Osteocyte (in vitro differentiated cells): ENCODE data around the gene ETV5. TPM values are rescaled to one million over a fixed set of nuclear protein-coding genes. Genes with fewer than 3 reads are reported as not detected.

Source experiments
- DNase-seq: peaks from one replicate; pipeline ENCODE4 v3.0.0; 2021; ENCODE audit warnings: mixed read lengths; ENCODE audit not compliant: unreplicated experiment; ENCODE audit errors: extremely low spot score
- H3K27ac Mint-ChIP-seq: one replicate; pipeline ENCODE4 v1.8.0; 2021; ENCODE audit warnings: mild to moderate bottlenecking, mixed read lengths; ENCODE audit not compliant: unreplicated experiment
- H3K27me3 Mint-ChIP-seq: one replicate; pipeline ENCODE4 v1.8.0; 2021; ENCODE audit warnings: mixed read lengths; ENCODE audit not compliant: unreplicated experiment
- H3K36me3 Mint-ChIP-seq: one replicate; pipeline ENCODE4 v1.8.0; 2021; ENCODE audit warnings: mixed read lengths; ENCODE audit not compliant: unreplicated experiment
- H3K4me1 Mint-ChIP-seq: one replicate; pipeline ENCODE4 v1.8.0; 2021; ENCODE audit warnings: mixed read lengths; ENCODE audit not compliant: unreplicated experiment
- H3K4me3 Mint-ChIP-seq: one replicate; pipeline ENCODE4 v1.8.0; 2021; ENCODE audit warnings: mild to moderate bottlenecking, moderate library complexity, mixed read lengths; ENCODE audit not compliant: unreplicated experiment
- H3K9me3 Mint-ChIP-seq: one replicate; pipeline ENCODE4 v1.8.0; 2021; ENCODE audit warnings: mixed read lengths; ENCODE audit not compliant: unreplicated experiment
- total RNA-seq: library from RNA; stranded (reverse); gene quantifications from 2 replicates; pipeline ENCODE4 v1.2.1, GENCODE V29; 2021
- TF ChIP-seq, protein P1 (sequence below): fragments of 200-600 bp; sonication (generic); IDR thresholded peaks from 2 replicates; pipeline ENCODE4 v1.5.0; 2021; ENCODE audit warnings: antibody characterized with exemption, mild to moderate bottlenecking, moderate library complexity

Gene ETV5
- total RNA-seq, 1 donor from 2014 or later, result 63.6 TPM

DNA sequence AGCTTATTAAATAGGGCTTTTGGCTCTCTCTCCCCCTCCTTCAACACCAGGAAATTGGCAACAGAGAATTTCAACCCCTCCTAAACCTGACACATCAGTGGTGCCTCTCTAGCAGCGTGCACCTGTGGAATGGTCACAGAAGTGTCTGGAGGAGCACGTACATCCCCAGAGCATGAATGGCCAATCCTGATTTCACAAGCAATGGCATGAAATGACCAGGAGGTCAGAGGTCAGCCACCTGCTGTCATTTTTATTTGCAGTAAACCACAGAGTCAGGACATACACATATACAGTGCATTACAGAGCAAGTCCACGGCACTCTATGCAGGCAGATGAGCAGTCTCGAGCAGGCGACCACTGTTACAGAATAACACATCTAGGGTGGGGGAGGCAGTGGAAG lies 25.1 kb upstream of the ETV5 start:
- no peak for DNase-seq
- no peaks in the 10 kb centered on the region for H3K9me3 Mint-ChIP-seq
- no peaks in the 10 kb centered on the region for H3K4me1 Mint-ChIP-seq
- H3K27me3 Mint-ChIP-seq, result peaks cover 23% of the 10 kb centered on the region
- H3K36me3 Mint-ChIP-seq, result no peaks in the 10 kb centered on the region
- TF ChIP-seq, protein P1, sequence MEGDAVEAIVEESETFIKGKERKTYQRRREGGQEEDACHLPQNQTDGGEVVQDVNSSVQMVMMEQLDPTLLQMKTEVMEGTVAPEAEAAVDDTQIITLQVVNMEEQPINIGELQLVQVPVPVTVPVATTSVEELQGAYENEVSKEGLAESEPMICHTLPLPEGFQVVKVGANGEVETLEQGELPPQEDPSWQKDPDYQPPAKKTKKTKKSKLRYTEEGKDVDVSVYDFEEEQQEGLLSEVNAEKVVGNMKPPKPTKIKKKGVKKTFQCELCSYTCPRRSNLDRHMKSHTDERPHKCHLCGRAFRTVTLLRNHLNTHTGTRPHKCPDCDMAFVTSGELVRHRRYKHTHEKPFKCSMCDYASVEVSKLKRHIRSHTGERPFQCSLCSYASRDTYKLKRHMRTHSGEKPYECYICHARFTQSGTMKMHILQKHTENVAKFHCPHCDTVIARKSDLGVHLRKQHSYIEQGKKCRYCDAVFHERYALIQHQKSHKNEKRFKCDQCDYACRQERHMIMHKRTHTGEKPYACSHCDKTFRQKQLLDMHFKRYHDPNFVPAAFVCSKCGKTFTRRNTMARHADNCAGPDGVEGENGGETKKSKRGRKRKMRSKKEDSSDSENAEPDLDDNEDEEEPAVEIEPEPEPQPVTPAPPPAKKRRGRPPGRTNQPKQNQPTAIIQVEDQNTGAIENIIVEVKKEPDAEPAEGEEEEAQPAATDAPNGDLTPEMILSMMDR, result no peak
- H3K27ac Mint-ChIP-seq, result no peak overlapping the region
- no peak overlapping the region for H3K4me3 Mint-ChIP-seq

DNA sequence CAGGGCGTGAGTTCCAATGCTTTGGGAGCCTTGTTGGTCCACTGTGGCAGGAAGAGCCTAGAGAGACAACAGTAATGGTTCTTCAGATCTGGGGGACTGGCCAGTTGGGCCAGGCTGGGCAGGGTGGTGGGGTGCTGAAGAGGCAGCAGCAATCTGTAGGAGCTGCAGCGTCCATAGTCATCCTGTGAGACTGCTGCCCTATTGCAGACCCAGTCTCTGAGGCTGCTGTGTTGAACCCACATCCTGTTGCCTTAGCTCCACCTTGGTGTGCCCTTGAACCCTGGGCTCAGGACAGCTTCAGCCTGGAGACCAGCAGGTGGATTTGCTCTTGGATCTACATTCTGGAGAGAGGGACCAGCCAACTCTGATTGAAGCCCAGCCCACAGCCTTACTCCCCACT lies 23.6 kb upstream of the ETV5 start:
- Mint-ChIP-seq H3K4me1 (no peaks in the 10 kb centered on the region), H3K4me3 (no peak overlapping the region), H3K27ac (no peak overlapping the region), H3K36me3 (no peaks in the 10 kb centered on the region), H3K9me3 (no peaks in the 10 kb centered on the region), H3K27me3 (peaks cover 23% of the 10 kb centered on the region)
- DNase-seq, result no peak
- TF ChIP-seq, protein P1, result no peak

DNA sequence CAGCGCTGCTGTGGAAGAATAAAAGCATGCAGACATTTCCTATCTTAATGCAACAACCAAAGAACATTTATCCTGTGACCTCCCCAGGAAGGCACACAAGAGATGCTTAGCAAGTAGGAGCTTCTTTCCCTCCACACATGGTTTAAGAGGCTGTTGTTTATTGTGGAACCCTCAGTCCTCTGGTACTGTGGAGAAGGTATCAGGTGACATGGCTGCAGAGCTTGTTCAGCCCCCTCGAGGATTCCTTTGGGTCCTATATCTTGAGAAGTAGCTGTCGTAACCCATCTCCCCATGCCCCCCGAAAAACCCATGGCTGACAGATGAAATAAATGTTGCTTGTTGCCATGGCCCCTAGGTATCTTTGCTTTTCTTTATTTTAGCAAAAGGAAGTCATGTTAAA lies 20.3 kb upstream of the ETV5 start:
- H3K27me3 Mint-ChIP-seq, result peaks cover 24% of the 10 kb centered on the region
- TF ChIP-seq, protein P1, result no peak
- no peak overlapping the region for H3K4me3 Mint-ChIP-seq
- DNase-seq, result no peak
- H3K27ac Mint-ChIP-seq, result no peak overlapping the region
- H3K9me3 Mint-ChIP-seq, result no peaks in the 10 kb centered on the region
- no peaks in the 10 kb centered on the region for H3K4me1 Mint-ChIP-seq
- H3K36me3 Mint-ChIP-seq, result no peaks in the 10 kb centered on the region

DNA sequence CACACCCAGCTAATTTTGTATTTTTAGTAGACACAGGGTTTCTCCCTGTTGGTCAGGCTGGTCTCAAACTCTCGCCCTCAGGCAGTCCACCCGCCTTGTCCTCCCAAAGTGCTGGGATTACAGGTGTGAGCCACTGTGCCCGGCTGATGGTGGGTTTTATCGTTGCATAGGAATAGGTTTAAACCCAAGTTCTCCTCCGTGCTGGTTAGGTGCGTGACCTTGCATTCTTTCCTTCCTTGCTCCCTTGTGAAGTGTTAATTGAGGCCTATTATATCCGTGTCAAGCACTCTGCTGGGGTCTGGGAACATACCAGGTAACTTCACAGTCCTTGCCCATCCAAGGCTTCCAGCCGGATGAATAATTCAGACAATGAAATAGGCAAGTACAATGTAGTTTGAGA lies 19.3 kb upstream of the ETV5 start:
- Mint-ChIP-seq H3K9me3 (no peaks in the 10 kb centered on the region), H3K36me3 (no peaks in the 10 kb centered on the region), H3K27ac (no peak overlapping the region), H3K27me3 (peaks cover 26% of the 10 kb centered on the region), H3K4me1 (no peaks in the 10 kb centered on the region), H3K4me3 (no peak overlapping the region)
- TF ChIP-seq, protein P1, result no peak
- DNase-seq, result no peak

DNA sequence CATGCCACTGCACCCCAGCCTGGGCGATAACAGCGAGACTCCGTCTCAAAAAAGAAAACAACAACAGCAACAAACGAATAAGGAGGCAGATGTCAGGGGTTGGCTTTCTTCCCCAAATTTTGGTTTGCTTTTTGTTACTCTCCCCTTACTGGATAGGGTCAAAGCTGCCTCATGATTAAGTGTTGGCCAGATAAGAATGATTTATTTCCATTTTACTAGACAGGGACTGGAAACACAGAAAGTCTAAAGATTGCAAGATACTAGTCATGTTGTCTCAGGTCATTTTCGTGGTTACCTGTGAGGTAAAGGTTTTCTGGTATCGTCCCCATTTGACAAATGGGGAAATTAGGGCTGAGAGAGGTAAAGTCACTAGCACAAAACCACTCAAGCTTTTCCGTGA lies 18.6 kb upstream of the ETV5 start:
- peaks cover 22% of the 10 kb centered on the region for H3K27me3 Mint-ChIP-seq
- DNase-seq, result no peak
- no peaks in the 10 kb centered on the region for H3K9me3 Mint-ChIP-seq
- H3K36me3 Mint-ChIP-seq, result no peaks in the 10 kb centered on the region
- H3K4me1 Mint-ChIP-seq, result no peaks in the 10 kb centered on the region
- H3K4me3 Mint-ChIP-seq, result no peak overlapping the region
- no peak overlapping the region for H3K27ac Mint-ChIP-seq
- TF ChIP-seq, protein P1, result no peak
